ENCODE results near the gene ARID1A. TPM values are rescaled to one million over a fixed set of nuclear protein-coding genes. Genes with fewer than 3 reads are reported as not detected.

The ARID1A gene
- total and polyA plus RNA-seq, 2 donors (not counting 3 experiments of a cell fraction or from before 2014, with no cell fraction given) = 36.9 to 77.2 TPM

DNA sequence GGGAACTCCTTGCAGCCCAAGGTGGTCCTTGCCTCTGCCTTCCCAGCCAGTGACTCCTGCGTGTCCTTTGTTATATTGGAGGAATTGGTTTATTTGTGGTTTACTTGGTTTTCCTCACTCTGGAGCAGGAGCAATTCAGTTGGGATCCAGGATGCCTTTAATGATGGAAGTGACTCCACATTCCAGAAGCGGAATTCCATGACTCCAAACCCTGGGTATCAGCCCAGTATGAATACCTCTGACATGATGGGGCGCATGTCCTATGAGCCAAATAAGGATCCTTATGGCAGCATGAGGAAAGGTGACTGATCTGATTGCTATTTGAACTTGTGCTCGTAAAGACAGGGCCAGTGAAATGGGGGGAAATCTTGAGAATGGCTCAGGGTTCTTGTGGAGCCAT lies 76.9 kb downstream of the ARID1A start:
- no TSS peak for BruUV-seq (replicated peaks)
- H4K20me1 ChIP-seq (replicated peaks; ENCODE audit: control insufficient read depth, extremely low read depth, insufficient read depth, low read length) = no peaks in the 10 kb centered on the region
- FAIRE-seq = peak; percentile 72
- no peak overlapping the region for H3K4me2 ChIP-seq (ENCODE audit: insufficient read depth, low read length)
- TF ChIP-seq POLR2AphosphoS5 (IDR thresholded peaks at IDR 0.05; ENCODE audit: insufficient read depth, low read depth, low read length) = no peak
- no peak for TF ChIP-seq FOS (IDR thresholded peaks at IDR 0.05; ENCODE audit: borderline replicate concordance, insufficient read depth, low read length)
- TF ChIP-seq, protein P1, sequence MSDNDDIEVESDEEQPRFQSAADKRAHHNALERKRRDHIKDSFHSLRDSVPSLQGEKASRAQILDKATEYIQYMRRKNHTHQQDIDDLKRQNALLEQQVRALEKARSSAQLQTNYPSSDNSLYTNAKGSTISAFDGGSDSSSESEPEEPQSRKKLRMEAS (IDR thresholded peaks at IDR 0.05; ENCODE audit: insufficient read depth, insufficient read length) = no peak
- no peak for TF ChIP-seq EZH2 (IDR thresholded peaks at IDR 0.05; ENCODE audit: borderline replicate concordance, low read depth, low read length, severe bottlenecking)
- TF ChIP-seq JUN (IDR thresholded peaks at IDR 0.05; ENCODE audit: borderline replicate concordance, insufficient read depth, insufficient read length, low read depth) = peak; percentile 38
- TF ChIP-seq, protein P2, sequence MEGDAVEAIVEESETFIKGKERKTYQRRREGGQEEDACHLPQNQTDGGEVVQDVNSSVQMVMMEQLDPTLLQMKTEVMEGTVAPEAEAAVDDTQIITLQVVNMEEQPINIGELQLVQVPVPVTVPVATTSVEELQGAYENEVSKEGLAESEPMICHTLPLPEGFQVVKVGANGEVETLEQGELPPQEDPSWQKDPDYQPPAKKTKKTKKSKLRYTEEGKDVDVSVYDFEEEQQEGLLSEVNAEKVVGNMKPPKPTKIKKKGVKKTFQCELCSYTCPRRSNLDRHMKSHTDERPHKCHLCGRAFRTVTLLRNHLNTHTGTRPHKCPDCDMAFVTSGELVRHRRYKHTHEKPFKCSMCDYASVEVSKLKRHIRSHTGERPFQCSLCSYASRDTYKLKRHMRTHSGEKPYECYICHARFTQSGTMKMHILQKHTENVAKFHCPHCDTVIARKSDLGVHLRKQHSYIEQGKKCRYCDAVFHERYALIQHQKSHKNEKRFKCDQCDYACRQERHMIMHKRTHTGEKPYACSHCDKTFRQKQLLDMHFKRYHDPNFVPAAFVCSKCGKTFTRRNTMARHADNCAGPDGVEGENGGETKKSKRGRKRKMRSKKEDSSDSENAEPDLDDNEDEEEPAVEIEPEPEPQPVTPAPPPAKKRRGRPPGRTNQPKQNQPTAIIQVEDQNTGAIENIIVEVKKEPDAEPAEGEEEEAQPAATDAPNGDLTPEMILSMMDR (IDR thresholded peaks at IDR 0.05; ENCODE audit: extremely low read depth in 1 of 2, insufficient read depth in 1 of 2, low read depth in 1 of 2, low read length in 2 of 2) = no peak
- no peak for TF ChIP-seq GATA2 (IDR thresholded peaks at IDR 0.05; ENCODE audit: insufficient read depth, insufficient read length, low read depth, low read length)
- DNase-seq (ENCODE audit: low read depth, low spot score) = peak; percentile 15
- H3K27me3 ChIP-seq (ENCODE audit: control insufficient read depth in 2 of 2, insufficient read depth in 2 of 2, low read length in 2 of 2) = no peaks in the 10 kb centered on the region
- ChIA-PET POLR2A (no interaction called here), CTCF (interaction anchor here (1.1 to 2.7 kb wide), 3 partner anchors 13 to 171 kb away, joined by 3 to 12 read pairs (median 9); partner anchors contain the start of gene PIGV)
- H3K9me3 ChIP-seq (replicated peaks; ENCODE audit: control insufficient read depth, insufficient read depth, low read length) = no peaks in the 10 kb centered on the region
- H3K4me1 ChIP-seq (ENCODE audit: control insufficient read depth, extremely low read depth, insufficient read depth, low read length) = peaks cover 40% of the 10 kb centered on the region
- H3K79me2 ChIP-seq (ENCODE audit: control insufficient read depth, insufficient read depth, low read length) = peaks cover 7% of the 10 kb centered on the region
- no peak overlapping the region for H2AFZ ChIP-seq (ENCODE audit: low read depth, low read length)
- dilution Hi-C loops (cut with MboI; ENCODE audit: extremely low pct_ligation_motif_present, low sequenced_read_pairs) (no loop called here), intact Hi-C loops (cut with micrococcal nuclease) (no loop called here)
- H3K9ac ChIP-seq (replicated peaks; ENCODE audit: extremely low read depth, insufficient read depth, low read length) = no peak overlapping the region
- no peak overlapping the region for H3K4me3 ChIP-seq (replicated peaks in 1 of 3; ENCODE audit: insufficient read depth in 1 of 3, low read depth in 1 of 3, low read length in 3 of 3)
- peaks cover 44 to 48% of the 10 kb centered on the region in 2 experiments for H3K36me3 ChIP-seq (ENCODE audit: control insufficient read depth in 2 of 2, extremely low read depth in 1 of 2, insufficient read depth in 2 of 2, low read length in 2 of 2)
- no peaks in the 10 kb centered on the region for H3K9me1 ChIP-seq (replicated peaks; ENCODE audit: control insufficient read depth, extremely low read depth, insufficient read depth, low read length)
- peak overlapping the region; percentile 87 for H3K27ac ChIP-seq (ENCODE audit: insufficient read depth, low read depth, low read length)
